Calu3 (cell line): ENCODE data around the gene SLC30A4. TPM values are rescaled to one million over a fixed set of nuclear protein-coding genes. Genes with fewer than 3 reads are reported as not detected.

Experiments used
- BruUV-seq: library from RNA; stranded (reverse); fragments of 400-500 nt; replicated peaks from 2 replicates; lab custom pipeline; 2021; lab: Mats Ljungman, UMichigan
- CTCF ChIA-PET: fragments of 300-600 bp; sonication (Branson Sonifier 250); formaldehyde crosslinking; loops from one replicate; lab custom pipeline; 2022; ENCODE audit warnings: antibody characterized with exemption; lab: Charles Lee
- DNase-seq: peaks from one replicate; pipeline ENCODE4 v3.0.0; 2022
- H3K27ac Mint-ChIP-seq: one replicate; pipeline ENCODE4 v1.8.0; 2022; ENCODE audit warnings: mixed read lengths; ENCODE audit not compliant: unreplicated experiment
- H3K27me3 Mint-ChIP-seq: one replicate; pipeline ENCODE4 v1.8.0; 2022; ENCODE audit warnings: mixed read lengths; ENCODE audit not compliant: unreplicated experiment
- H3K36me3 Mint-ChIP-seq: one replicate; pipeline ENCODE4 v1.8.0; 2022; ENCODE audit warnings: mild to moderate bottlenecking, moderate library complexity, mixed read lengths; ENCODE audit not compliant: insufficient read depth, unreplicated experiment
- H3K4me1 Mint-ChIP-seq: one replicate; pipeline ENCODE4 v1.8.0; 2022; ENCODE audit warnings: mild to moderate bottlenecking, low read depth, mixed read lengths; ENCODE audit not compliant: unreplicated experiment
- H3K4me3 Mint-ChIP-seq: one replicate; pipeline ENCODE4 v1.8.0; 2022; ENCODE audit warnings: mild to moderate bottlenecking, low read depth, moderate library complexity, mixed read lengths; ENCODE audit not compliant: unreplicated experiment
- H3K9me3 Mint-ChIP-seq: one replicate; pipeline ENCODE4 v1.8.0; 2022; ENCODE audit warnings: low read depth, mixed read lengths; ENCODE audit not compliant: unreplicated experiment
- intact Hi-C: fragments of 100-400 bp; cut with micrococcal nuclease; formaldehyde crosslinking; loops from one replicate; pipeline ENCODE4 v1.10.0; 2022; ENCODE audit not compliant: unreplicated experiment
- total RNA-seq: library from RNA; stranded (reverse); gene quantifications from 2 replicates; pipeline ENCODE4 v1.2.3, GENCODE V29; 2022
- TF ChIP-seq, protein P1 (sequence below): fragments of 200-600 bp; IDR thresholded peaks from one replicate; pipeline ENCODE4 v1.8.0; 2022; ENCODE audit warnings: antibody characterized with exemption; ENCODE audit not compliant: unreplicated experiment

The SLC30A4 gene
- total RNA-seq, 1 experiment from 2014 or later, result 2.3 TPM

DNA sequence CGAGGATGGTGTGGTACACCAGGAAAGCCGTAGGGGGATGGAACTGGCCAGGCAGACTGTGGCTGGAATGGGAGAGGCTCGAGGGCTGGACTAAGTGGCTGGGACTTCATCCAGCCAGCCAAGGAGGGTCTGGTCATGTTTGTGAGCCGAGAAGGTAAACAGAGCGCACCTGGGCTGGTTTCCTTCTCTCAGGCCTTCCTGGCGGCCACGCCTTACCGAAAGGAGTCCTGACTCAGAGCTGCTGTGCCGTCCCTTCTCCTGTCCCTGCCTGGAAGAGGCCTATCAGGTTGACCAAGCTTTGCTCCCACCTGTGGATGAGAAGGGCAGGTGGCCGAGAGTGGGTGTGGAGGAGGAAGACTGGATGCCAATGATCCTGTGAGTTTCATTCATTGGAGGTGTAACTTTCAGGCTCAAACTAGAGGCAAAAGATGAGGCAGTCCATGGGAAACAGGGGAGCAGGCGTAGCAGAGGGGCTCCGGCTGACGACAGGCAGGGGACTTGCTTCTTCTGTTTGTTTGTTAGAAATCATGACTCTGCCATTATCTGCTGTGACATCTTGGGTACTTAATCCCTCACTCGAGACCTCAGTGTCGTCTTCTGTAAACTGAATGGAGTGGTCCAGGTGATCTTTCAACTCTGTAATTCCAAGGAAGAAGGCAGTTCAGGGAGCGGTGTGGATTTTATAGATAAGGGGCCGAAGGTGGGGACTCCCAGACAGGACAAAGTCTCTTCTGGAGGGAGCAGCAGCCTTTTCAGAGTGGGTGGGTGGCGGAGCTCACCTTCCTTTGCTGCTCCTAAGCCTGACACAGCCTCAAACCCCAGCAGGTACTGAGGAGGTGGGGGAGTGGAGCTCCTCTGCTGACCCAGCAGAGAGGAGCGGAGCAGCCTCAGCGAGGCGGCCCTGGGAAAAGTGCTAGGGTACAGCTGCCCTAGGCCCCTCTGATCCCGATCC, 72.4 kb downstream of the SLC30A4 start:
- BruUV-seq, result TSS peak; percentile 49

DNA sequence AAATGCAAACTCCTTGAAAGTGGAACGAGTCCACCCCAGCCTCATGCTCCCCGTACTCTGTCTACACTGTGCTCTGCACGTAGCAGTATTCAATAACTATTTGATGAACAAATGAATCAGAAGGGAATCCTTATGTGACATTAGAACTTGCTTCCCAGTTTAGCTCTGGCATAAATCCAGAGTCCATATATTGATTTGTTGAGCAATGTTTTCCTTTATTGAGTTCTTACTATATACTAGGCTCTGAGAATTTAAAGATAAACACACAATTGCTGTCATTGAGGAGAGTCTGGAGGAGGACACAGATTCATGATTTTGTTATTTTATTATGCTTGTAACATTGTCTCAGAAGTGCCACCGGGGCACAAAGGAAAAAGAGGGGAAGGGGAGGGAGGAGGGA, 73.2 kb downstream of the SLC30A4 start:
- no peak for DNase-seq
- Mint-ChIP-seq H3K4me1 (peaks cover 62% of the 10 kb centered on the region), H3K9me3 (no peaks in the 10 kb centered on the region), H3K27me3 (no peaks in the 10 kb centered on the region), H3K4me3 (peak overlapping the region; percentile 79), H3K36me3 (peaks cover 50% of the 10 kb centered on the region), H3K27ac (peak overlapping the region; percentile 98)
- TF ChIP-seq, protein P1, sequence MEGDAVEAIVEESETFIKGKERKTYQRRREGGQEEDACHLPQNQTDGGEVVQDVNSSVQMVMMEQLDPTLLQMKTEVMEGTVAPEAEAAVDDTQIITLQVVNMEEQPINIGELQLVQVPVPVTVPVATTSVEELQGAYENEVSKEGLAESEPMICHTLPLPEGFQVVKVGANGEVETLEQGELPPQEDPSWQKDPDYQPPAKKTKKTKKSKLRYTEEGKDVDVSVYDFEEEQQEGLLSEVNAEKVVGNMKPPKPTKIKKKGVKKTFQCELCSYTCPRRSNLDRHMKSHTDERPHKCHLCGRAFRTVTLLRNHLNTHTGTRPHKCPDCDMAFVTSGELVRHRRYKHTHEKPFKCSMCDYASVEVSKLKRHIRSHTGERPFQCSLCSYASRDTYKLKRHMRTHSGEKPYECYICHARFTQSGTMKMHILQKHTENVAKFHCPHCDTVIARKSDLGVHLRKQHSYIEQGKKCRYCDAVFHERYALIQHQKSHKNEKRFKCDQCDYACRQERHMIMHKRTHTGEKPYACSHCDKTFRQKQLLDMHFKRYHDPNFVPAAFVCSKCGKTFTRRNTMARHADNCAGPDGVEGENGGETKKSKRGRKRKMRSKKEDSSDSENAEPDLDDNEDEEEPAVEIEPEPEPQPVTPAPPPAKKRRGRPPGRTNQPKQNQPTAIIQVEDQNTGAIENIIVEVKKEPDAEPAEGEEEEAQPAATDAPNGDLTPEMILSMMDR, result no peak
- intact Hi-C loops, result loop anchor here (1.0 kb wide), 1 partner anchor 8 kb away; no protein-coding TSS in a partner anchor
- CTCF ChIA-PET, result interaction anchor here (0.7 to 1.2 kb wide), 4 partner anchors 8 to 286 kb away, joined by 3 to 6 read pairs (median 4); no protein-coding TSS in a partner anchor
- BruUV-seq, result no TSS peak

More for the DNA sequence above, 72.4 kb downstream of the SLC30A4 start:
- no peaks in the 10 kb centered on the region for H3K9me3 Mint-ChIP-seq
- H3K4me3 Mint-ChIP-seq, result peak overlapping the region; percentile 79
- H3K4me1 Mint-ChIP-seq, result peaks cover 62% of the 10 kb centered on the region
- intact Hi-C loops, result loop anchor here (1.0 kb wide), 1 partner anchor 7 kb away; no protein-coding TSS in a partner anchor
- no peaks in the 10 kb centered on the region for H3K27me3 Mint-ChIP-seq
- CTCF ChIA-PET, result interaction anchor here (0.7 to 1.2 kb wide), 4 partner anchors 9 to 287 kb away, joined by 3 to 6 read pairs (median 4); no protein-coding TSS in a partner anchor
- TF ChIP-seq, protein P1, result no peak
- peak overlapping the region; percentile 98 for H3K27ac Mint-ChIP-seq
- DNase-seq, result peak; percentile 90
- peaks cover 57% of the 10 kb centered on the region for H3K36me3 Mint-ChIP-seq

DNA sequence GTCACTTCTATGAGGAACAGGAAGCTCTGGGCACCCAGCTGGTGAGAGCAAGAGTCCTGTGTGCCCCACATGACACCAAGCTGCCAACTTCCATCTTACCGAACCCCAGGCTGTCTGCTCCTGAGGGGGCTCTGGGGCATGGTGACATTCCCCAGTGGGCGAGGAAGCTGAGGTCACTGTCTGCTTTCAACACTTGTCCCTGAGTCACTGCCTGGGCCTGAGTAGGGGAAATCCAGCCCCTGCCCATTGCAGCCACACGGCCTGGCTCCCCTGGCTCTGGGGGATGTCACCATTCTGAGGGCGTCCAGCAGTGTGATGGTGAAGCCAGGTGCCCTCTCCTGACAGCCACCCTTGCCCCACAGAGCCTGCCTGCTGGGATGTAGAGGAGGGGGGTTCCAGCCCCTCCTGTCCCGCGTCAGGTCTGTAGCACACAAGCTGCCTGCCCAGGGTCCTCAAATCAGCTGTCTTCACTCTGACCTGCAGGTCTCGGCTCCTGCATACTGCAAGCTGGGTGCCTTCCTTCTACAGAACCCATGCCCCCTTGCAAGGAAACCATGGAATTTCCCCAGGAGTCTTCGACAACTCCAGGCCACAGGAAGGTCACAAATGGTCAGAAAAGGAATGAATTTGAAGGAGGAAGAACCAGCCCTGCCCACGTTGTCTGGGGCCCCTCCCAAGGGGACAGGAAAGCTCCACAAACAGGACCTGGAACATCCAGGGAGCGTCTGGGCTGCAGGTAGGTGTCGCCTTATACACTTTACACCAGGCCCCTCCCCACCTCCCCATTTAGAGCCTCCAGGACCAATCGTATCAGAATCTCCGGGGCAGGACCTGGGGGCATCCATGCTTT, 74.3 kb downstream of the SLC30A4 start:
- peaks cover 60% of the 10 kb centered on the region for H3K4me1 Mint-ChIP-seq
- CTCF ChIA-PET, result interaction anchor here (0.6 to 1.3 kb wide), 5 partner anchors 8 to 34 kb away, joined by 3 to 7 read pairs (median 6); no protein-coding TSS in a partner anchor
- no peaks in the 10 kb centered on the region for H3K9me3 Mint-ChIP-seq
- peak; percentile 70 for DNase-seq
- no peaks in the 10 kb centered on the region for H3K27me3 Mint-ChIP-seq
- peak overlapping the region; percentile 98 for H3K27ac Mint-ChIP-seq
- intact Hi-C loops, result no loop called here
- peak overlapping the region; percentile 79 for H3K4me3 Mint-ChIP-seq
- TF ChIP-seq, protein P1, result no peak
- peaks cover 48% of the 10 kb centered on the region for H3K36me3 Mint-ChIP-seq
- no TSS peak for BruUV-seq

DNA sequence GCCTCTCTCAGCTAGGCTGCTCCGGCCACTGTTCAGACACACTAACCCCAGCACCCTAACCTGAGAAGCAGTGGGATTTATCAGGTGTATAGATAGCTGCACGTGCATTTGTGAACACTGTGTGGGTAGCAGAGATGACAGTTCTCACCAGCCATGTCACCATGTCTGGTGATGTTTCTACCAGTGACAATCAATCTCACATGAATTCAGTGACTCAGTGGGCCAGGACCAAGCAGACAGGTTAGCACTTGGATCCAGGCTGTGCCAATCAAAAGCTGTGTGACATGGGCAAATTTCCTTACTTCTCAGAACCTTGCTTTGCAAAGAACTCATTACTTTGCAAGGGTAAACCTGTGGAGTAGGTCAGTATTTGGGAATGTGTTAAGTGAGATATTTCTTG, 78.9 kb downstream of the SLC30A4 start:
- Mint-ChIP-seq H3K27ac (no peak overlapping the region), H3K36me3 (peaks cover 29% of the 10 kb centered on the region), H3K27me3 (no peaks in the 10 kb centered on the region), H3K4me1 (peaks cover 61% of the 10 kb centered on the region), H3K4me3 (no peak overlapping the region), H3K9me3 (no peaks in the 10 kb centered on the region)
- no peak for DNase-seq
- CTCF ChIA-PET, result no interaction called here
- intact Hi-C loops, result no loop called here
- TF ChIP-seq, protein P1, result no peak
- no TSS peak for BruUV-seq
